T-helper 1 cell treated with Interleukin-12 subunit alpha and Interleukin-12 subunit beta and Interleukin-4 antibody, amounts not matched to agents 30 μg/mL and 1 μg/mL, for 36 hours (primary cell): ENCODE results near the gene RCC2.
"Not testable (repeated sequence)": the region's sequence is repeated elsewhere in the genome, so short reads cannot be mapped to it uniquely, and the experiment has no call there.

Experiments used
- H3K27ac Mint-ChIP-seq: one replicate; pipeline ENCODE4 v1.8.0; 2021; ENCODE audit warnings: mild to moderate bottlenecking, mixed read lengths
- H3K27me3 Mint-ChIP-seq: one replicate; pipeline ENCODE4 v1.8.0; 2021; ENCODE audit warnings: low read depth, mixed read lengths
- H3K36me3 Mint-ChIP-seq: one replicate; pipeline ENCODE4 v1.8.0; 2021; ENCODE audit warnings: low read depth, mixed read lengths
- H3K4me1 Mint-ChIP-seq: one replicate; pipeline ENCODE4 v1.8.0; 2021; ENCODE audit warnings: low read depth, mixed read lengths
- H3K4me3 Mint-ChIP-seq: one replicate; pipeline ENCODE4 v1.8.0; 2021; ENCODE audit warnings: mild to moderate bottlenecking, moderate library complexity, mixed read lengths
- H3K9me3 Mint-ChIP-seq: one replicate; pipeline ENCODE4 v1.8.0; 2021; ENCODE audit warnings: mixed read lengths

Gene RCC2

GRCh38 chr1:17462669-17463068 is 23.2 kb upstream of the RCC2 start:
- H3K36me3 Mint-ChIP-seq, result no peaks in the 10 kb centered on the region
- no peak overlapping the region for H3K27ac Mint-ChIP-seq
- H3K4me3 Mint-ChIP-seq, result no peak overlapping the region
- no peaks in the 10 kb centered on the region for H3K9me3 Mint-ChIP-seq
- no peaks in the 10 kb centered on the region for H3K4me1 Mint-ChIP-seq
- peaks cover 9% of the 10 kb centered on the region for H3K27me3 Mint-ChIP-seq

GRCh38 chr1:17460219-17460618 is 20.7 kb upstream of the RCC2 start:
- Mint-ChIP-seq H3K4me1 (no peaks in the 10 kb centered on the region), H3K4me3 (no peak overlapping the region), H3K27ac (no peak overlapping the region), H3K36me3 (no peaks in the 10 kb centered on the region), H3K27me3 (peaks cover 6% of the 10 kb centered on the region), H3K9me3 (no peaks in the 10 kb centered on the region)

GRCh38 chr1:17458794-17459193 is 19.3 kb upstream of the RCC2 start:
- Mint-ChIP-seq H3K4me1 (no peaks in the 10 kb centered on the region), H3K4me3 (no peak overlapping the region), H3K27me3 (peaks cover 5% of the 10 kb centered on the region), H3K9me3 (no peaks in the 10 kb centered on the region), H3K27ac (no peak overlapping the region), H3K36me3 (no peaks in the 10 kb centered on the region)

GRCh38 chr1:17452686-17453085 is 13.2 kb upstream of the RCC2 start:
- H3K36me3 Mint-ChIP-seq, result no peaks in the 10 kb centered on the region

GRCh38 chr1:17452203-17452602 is 12.7 kb upstream of the RCC2 start:
- not testable (repeated sequence) for H3K27me3 Mint-ChIP-seq, H3K4me3 Mint-ChIP-seq, H3K27ac Mint-ChIP-seq, H3K36me3 Mint-ChIP-seq, H3K4me1 Mint-ChIP-seq, H3K9me3 Mint-ChIP-seq

More at GRCh38 chr1:17452686-17453085, 13.2 kb upstream of the RCC2 start:
- Mint-ChIP-seq H3K4me1 (no peaks in the 10 kb centered on the region), H3K4me3 (no peak overlapping the region), H3K9me3 (no peaks in the 10 kb centered on the region), H3K27ac (no peak overlapping the region), H3K27me3 (peaks cover 5% of the 10 kb centered on the region)

- Mint-ChIP-seq H3K4me1 (no peaks in the 10 kb centered on the region), H3K27ac (no peak overlapping the region), H3K9me3 (no peaks in the 10 kb centered on the region), H3K27me3 (peaks cover 5% of the 10 kb centered on the region), H3K36me3 (no peaks in the 10 kb centered on the region), H3K4me3 (no peak overlapping the region)
Measured at GRCh38 chr1:17451731-17452130, 12.3 kb upstream of the RCC2 start.

GRCh38 chr1:17447501-17447992 is 8.1 kb upstream of the RCC2 start:
- Mint-ChIP-seq H3K9me3 (no peaks in the 10 kb centered on the region), H3K4me1 (no peaks in the 10 kb centered on the region), H3K36me3 (no peaks in the 10 kb centered on the region), H3K27me3 (peaks cover 1% of the 10 kb centered on the region), H3K4me3 (no peak overlapping the region), H3K27ac (no peak overlapping the region)

GRCh38 chr1:17442841-17443240 is 3.4 kb upstream of the RCC2 start:
- peaks cover 20% of the 10 kb centered on the region for H3K4me1 Mint-ChIP-seq
- no peaks in the 10 kb centered on the region for H3K27me3 Mint-ChIP-seq
- H3K4me3 Mint-ChIP-seq, result no peak overlapping the region
- no peaks in the 10 kb centered on the region for H3K9me3 Mint-ChIP-seq
- no peak overlapping the region for H3K27ac Mint-ChIP-seq
- H3K36me3 Mint-ChIP-seq, result peaks cover 2% of the 10 kb centered on the region

- peak overlapping the region; percentile 85 for H3K27ac Mint-ChIP-seq
- H3K36me3 Mint-ChIP-seq, result peaks cover 3% of the 10 kb centered on the region
- H3K27me3 Mint-ChIP-seq, result no peaks in the 10 kb centered on the region
- H3K4me3 Mint-ChIP-seq, result no peak overlapping the region
- H3K9me3 Mint-ChIP-seq, result no peaks in the 10 kb centered on the region
- peaks cover 21% of the 10 kb centered on the region for H3K4me1 Mint-ChIP-seq
Measured at GRCh38 chr1:17441993-17442357, 2.5 kb upstream of the RCC2 start.

GRCh38 chr1:17441265-17441992 is 2.0 kb upstream of the RCC2 start:
- H3K9me3 Mint-ChIP-seq, result no peaks in the 10 kb centered on the region
- H3K27me3 Mint-ChIP-seq, result no peaks in the 10 kb centered on the region
- H3K36me3 Mint-ChIP-seq, result peaks cover 5% of the 10 kb centered on the region
- peaks cover 27% of the 10 kb centered on the region for H3K4me1 Mint-ChIP-seq
- H3K27ac Mint-ChIP-seq, result peak overlapping the region; percentile 85
- H3K4me3 Mint-ChIP-seq, result peak overlapping the region; percentile 45

- H3K27ac Mint-ChIP-seq, result peak overlapping the region; percentile 85
- peak overlapping the region; percentile 81 for H3K4me3 Mint-ChIP-seq
- no peaks in the 10 kb centered on the region for H3K27me3 Mint-ChIP-seq
- no peaks in the 10 kb centered on the region for H3K9me3 Mint-ChIP-seq
- H3K4me1 Mint-ChIP-seq, result peaks cover 33% of the 10 kb centered on the region
- H3K36me3 Mint-ChIP-seq, result peaks cover 5% of the 10 kb centered on the region
Measured at GRCh38 chr1:17440827-17441168, 1.3 kb upstream of the RCC2 start.

- no peaks in the 10 kb centered on the region for H3K27me3 Mint-ChIP-seq
- peaks cover 34% of the 10 kb centered on the region for H3K4me1 Mint-ChIP-seq
- no peaks in the 10 kb centered on the region for H3K9me3 Mint-ChIP-seq
- peaks cover 7% of the 10 kb centered on the region for H3K36me3 Mint-ChIP-seq
- H3K4me3 Mint-ChIP-seq, result peak overlapping the region; percentile 81
- H3K27ac Mint-ChIP-seq, result peak overlapping the region; percentile 85
Measured at GRCh38 chr1:17440074-17440826, 773 bp upstream of the RCC2 start.

- peak overlapping the region; percentile 96 for H3K27ac Mint-ChIP-seq
- peaks cover 14% of the 10 kb centered on the region for H3K36me3 Mint-ChIP-seq
- peak overlapping the region; percentile 95 for H3K4me3 Mint-ChIP-seq
- no peaks in the 10 kb centered on the region for H3K27me3 Mint-ChIP-seq
- H3K9me3 Mint-ChIP-seq, result no peaks in the 10 kb centered on the region
- H3K4me1 Mint-ChIP-seq, result peaks cover 40% of the 10 kb centered on the region
Measured at GRCh38 chr1:17438318-17439249, 893 bp downstream of the RCC2 start.

GRCh38 chr1:17437580-17438317 is 1.7 kb downstream of the RCC2 start:
- Mint-ChIP-seq H3K4me1 (peaks cover 40% of the 10 kb centered on the region), H3K27me3 (no peaks in the 10 kb centered on the region), H3K36me3 (peaks cover 18% of the 10 kb centered on the region), H3K9me3 (no peaks in the 10 kb centered on the region), H3K27ac (peak overlapping the region; percentile 74), H3K4me3 (peak overlapping the region; percentile 74)
